Medulla oblongata (tissue), 1 donor: ENCODE results near the gene IQSEC3.
A peak's percentile ranks its signal among the peaks of the same experiment; 100 is the strongest.
"Not testable (repeated sequence)": the region's sequence is repeated elsewhere in the genome, so short reads cannot be mapped to it uniquely, and the experiment has no call there.

ENCODE experiments used
- DNase-seq: peaks from one replicate; pipeline ENCODE4 v3.0.0-alpha.2; 2015; ENCODE audit errors: extremely low spot score

IQSEC3 gene

DNA sequence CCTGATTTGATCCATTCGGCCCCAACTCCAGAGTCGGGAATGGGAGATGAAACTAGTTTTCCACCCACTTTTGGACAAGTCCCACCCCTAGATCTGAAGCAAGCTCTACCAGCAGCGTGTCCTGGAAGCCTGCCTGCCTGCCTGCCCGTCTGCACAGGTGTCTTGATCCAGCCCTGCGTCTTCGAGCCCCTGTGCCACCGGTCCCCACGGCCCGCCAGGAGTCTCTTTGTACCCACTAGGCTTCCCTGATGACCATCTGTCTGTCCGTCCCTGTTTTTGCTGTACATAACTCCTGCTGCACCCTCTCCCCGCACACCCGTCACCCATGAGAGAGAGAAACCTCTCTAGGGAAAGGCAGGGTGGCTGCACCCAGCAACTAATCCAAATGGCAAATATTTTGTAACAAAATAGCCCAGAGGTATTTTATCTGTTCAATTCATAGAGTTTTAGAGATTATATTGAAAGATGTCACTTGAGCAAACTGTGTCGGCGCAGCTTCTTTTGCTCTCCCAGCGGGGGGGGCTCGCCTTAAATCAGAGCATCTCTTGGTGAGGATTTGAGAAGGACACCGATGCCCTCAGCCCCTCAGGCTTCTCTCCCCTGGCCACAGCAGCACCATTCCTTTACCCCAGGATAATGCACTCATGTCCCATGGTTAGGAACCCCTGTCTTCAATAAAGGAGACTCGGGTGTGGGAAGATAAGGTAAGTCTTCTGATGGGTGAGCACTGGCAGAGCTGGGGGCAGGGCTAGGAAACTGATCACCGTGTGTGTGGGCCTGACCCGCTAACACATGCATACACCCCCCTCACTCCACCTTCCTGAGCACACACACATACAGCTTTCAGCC lies 111.6 kb downstream of the IQSEC3 start:
- no peak for DNase-seq

DNA sequence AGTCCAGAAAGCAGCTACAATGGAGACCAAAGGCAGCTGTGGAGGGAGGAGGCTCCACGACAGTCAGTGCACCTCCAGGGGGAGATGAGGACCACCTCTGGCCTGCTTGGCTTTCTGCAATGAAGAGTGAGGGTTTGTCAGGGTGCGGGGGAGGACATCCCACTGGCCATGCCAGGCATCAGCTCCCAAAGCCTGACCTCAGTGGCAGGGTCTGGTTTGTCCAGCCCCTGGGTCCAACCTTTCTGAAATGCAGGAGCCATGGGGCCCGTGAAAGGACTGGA lies 112.2 kb downstream of the IQSEC3 start:
- no peak for DNase-seq

DNA sequence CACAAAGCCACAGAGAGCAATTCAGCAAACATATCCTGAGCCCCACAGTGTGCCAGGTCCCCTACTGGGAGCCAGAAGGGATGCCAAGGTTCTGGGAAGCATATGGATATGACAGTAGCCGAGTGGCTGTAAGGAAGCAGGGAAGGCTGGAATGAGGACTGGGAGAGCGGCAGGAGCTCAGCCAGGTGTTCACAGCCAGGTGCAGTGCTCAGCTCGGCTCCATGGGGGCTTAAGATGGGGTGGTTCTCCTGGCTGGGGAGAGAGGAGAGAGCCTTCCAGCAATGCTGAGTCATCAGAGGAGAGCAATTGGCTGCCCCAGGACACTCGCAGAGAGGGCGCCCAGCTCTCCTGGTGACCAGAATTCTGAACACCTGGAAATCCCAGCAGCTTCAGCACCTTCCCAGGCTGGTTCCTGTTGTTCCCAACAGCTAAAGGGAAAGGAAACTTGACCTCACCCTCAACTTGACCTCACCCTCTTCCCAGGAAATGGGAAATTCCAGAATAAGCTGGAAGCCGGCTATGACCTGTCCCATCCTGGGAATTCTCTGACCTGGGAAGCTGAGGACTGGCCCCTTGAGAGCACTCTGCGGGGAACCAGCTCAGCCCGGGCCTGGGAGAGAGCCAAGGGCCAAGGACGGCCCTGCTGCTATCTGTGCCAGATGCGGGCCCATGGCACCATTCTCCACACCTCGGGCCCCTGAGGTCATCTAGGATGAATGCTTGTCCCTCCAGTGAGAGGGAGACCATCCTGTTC lies 112.7 kb downstream of the IQSEC3 start:
- DNase-seq, result no peak

DNA sequence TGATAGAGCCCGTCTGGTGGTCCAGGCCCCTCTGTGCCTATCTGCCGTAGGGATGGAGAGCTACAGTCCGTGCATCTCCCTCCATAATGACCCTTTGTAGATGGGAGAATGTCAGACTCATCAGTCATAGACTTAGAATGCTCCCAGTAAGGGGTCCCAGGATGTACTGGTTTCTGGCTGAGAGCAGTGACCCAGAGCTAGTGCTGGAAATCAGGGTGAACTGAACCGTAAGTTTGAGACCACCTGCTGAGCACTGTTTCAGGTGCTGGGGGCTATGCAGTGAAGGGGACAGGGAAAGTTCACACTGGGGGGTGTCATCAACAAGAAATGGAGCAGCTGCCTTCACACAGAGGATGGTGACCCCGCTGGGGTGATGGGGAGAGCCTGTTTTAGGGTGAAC lies 113.3 kb downstream of the IQSEC3 start:
- DNase-seq, result no peak

DNA sequence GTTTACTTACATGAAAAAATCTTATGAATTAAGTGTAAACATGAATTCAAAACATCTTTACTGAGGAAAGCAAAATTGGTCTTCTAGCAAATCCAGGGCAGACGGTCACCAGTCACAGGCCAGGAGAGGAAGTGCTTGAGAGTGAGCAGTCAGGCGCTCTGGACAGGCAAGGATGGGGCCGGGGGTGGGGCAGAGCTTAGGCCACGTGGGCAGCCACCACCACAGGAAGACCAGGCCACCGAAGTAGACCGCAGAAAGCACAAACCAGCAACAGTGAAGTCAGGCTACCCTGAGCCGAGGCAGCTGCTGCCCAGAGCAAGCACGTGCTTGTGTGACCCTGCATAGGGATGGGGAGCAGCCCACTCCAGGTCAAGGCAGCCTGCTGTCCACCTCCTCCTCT lies 113.9 kb downstream of the IQSEC3 start:
- DNase-seq, result peak; percentile 78

DNA sequence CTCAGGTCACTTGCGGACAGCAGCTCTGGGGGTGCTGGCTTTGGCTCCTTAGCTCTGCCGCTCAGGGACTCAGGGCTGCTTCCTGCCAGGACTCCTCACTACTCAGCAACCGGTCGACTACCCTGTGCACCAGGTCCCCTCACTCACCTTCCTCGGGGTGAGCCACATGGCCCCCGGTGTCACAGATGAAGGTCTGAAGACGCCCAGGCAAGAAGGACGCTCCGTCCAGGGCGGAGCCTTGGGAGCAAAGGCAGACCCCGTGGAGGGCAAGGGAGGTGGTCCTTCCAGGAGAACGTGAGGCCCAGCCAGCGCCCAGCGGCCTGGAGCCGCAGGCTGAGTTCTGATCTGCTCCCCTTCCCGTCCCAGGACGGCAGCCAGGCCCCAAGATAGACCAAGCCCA lies 115.4 kb downstream of the IQSEC3 start:
- no peak for DNase-seq

DNA sequence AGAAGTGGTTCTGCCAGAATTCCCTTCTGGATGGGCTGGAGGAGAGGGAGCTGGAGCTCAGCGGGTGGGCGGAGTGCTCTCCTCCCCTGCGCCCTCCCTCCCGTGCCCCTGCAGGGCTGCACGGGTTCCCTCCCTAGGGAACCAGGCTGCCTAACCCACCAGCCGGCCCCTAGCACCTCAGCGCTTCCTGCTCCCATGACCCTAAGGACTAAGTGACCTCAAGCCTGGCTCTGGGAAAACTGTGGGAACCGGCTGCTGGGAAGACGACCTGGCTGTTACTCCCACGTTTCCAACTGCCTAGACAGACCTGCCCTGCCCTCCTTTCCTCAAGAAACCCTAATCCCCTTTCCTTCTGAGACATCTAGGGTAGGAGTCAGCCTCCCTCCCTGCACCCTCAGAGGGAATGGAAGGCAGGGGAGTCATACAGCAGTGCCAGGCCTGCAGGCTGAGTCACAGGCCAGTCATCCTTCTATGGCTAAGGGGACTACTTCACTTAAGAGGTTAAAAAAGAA lies 115.9 kb downstream of the IQSEC3 start:
- no peak for DNase-seq

DNA sequence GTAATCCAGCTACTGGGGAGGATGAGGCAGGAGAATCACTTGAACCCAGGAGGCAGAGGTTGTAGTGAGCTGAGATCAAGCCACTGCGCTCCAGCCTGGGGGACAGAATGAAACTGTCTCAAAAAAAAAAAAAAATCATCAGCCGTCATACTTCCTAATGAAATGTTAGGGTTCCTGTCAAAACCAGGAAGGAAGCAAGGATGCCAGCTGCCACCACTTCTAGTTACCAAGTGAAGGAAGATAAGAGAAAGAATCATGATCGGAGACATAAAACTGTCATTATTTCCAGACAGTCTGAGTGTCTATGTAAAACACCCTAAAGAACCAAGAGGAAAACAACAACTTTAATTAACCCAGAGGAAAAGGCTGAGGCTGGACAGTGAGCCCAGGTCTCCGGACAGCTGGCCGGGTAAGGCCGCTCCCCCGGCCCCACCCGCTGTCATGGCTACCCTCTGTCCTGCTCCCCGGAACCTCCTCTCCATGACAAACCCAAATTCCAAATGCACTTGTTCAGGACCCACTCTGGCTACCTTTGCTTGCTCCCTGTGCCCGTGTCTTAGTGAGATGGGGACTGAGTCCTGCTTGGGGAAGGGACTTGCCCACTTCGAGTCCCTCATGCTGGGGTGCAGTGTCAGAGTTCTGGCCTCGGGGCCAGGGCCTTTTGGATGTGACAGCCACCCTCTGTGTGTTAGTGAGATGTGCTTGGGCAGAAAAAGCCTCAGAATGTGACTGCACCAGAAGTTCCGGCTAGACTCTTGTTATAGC lies 118.4 kb downstream of the IQSEC3 start:
- no peak for DNase-seq

DNA sequence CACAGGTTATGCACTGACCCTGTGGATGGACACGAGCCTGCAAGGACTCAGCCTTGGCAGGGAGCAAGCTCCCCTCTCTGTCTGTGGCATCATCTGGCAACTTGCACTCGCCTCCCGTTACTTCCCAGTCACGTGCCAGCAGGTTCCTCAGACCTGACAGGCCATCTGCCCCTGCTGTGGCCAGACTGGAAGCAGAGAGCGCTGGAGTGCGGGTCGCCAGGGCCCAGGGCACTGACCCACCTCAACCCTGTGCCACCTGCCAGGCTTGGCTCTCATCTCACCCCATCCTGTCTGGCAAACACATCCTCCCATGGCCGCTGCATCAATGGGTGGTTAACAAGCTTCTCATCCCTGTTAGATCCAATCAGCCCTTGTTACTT lies 119.0 kb downstream of the IQSEC3 start:
- no peak for DNase-seq

DNA sequence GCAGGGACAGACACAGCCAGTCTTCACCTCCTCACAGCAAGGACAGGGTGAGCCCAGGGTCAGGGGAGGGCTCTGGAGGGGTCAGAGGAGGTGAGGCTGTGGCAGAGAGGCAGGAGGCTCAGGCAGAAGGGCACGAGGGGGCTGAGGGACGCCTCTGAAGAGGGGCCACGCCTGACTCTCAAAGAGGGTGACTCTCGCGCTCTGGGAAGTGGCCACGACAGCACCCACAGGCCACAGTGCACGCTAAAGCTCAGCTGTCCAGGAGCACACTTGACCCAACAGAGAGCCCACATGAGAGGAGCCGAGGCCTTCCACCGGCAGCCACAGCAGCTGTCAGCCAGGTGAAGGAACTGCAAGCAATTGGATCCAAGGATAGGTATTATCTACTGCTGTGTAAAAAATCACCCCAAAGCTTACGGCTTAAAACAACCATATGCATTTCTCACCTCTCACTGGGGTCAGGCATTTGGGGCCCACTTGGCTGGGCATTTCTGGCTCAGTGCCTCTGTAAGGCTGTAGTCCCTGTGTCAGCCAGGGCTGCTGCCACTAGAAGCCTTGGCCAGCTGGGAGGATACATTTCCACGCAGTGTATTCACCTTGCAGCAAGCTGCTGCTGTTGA lies 119.5 kb downstream of the IQSEC3 start:
- no peak for DNase-seq

DNA sequence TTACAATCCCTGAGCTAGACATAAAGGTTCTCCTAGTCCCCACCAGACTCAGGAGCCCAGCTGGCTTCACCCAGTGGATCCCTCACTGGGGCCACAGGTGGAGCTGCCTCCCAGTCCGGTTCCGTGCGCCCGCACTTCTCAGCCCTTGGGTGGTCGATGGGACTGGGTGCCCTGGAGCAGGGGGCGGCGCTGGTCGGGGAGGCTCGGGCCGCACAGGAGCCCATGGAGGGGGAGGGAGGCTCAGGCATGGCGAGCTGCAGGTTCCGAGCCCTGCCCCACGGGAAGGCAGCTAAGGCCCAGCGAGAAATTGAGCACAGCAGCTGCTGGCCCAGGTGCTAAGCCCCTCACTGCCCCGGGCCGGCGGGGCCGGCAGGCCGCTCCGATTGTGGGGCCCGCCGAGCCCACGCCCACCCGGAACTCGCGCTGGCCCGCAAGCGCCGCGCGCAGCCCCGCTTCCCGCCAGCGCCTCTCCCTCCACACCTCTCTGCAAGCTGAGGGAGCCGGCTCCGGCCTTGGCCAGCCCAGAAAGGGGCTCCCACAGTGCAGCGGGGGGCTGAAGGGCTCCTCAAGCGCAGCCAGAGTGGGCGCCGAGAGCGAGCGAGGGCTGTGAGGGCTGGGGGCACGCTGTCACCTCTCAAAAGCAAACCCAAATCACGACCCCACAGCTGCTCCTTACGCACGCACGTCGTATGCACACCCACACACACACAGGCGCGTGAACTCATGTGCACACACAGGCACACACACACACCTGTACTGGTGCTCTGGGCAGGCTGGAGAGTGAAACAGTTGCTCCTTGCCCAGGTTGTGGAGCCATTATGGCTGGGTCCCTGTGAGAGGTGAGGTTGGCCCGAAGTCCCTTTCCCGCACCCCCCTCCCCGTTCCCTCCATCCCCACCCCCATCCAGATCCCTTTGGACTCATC lies 121.7 kb downstream of the IQSEC3 start:
- not testable (repeated sequence) for DNase-seq

DNA sequence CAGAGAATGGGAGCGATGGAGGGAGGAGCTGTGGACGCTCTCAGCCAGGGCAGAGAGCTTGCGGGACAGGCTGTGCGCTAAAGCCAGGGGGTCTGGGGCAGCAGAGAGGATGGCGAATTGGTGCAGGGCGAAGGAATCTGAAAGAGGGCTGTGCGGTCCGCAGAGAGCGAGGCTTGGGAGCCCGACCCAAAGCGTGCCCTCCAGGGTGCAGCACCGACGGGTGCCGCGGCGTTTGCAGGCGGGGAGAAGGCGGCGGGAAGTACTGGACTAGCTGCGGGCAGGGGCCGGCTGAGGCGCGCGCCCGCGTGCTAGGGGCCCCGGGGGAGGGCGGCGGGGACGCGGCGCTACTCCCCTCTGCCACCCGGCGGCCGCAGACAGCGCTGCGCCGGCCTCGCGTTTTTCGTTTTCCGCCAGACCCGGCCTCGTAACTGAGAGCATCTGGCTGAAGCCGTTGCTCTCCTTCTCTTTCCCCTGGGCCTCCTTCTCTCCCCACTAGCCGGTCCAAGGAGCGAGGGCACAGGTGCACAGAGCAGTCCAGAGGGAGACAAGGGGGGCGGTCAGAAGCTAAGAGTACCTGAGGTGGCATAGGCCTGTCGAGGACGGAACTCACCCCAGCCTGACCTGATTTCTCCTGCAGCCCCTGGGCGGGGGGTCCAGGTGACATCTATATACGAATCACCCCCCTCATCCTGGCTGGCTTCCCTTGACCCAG lies 122.5 kb downstream of the IQSEC3 start:
- DNase-seq, result peak; percentile 64

DNA sequence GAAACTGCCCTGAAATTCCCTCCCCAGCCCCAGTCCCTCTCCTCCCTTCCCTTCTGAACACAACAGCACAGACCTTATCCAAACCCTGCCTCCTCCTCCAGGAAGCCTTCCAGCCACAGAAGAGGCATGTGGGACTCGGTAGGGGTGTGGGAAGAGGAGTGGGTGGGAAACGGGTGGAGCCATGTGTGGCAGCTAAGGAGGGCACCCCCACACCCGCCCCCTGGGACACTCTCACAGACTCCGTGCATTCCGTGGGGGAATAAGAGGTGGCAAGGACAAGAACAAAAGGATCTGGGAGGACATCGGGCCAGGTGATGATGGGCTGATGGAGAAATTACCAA lies 123.0 kb downstream of the IQSEC3 start:
- no peak for DNase-seq

DNA sequence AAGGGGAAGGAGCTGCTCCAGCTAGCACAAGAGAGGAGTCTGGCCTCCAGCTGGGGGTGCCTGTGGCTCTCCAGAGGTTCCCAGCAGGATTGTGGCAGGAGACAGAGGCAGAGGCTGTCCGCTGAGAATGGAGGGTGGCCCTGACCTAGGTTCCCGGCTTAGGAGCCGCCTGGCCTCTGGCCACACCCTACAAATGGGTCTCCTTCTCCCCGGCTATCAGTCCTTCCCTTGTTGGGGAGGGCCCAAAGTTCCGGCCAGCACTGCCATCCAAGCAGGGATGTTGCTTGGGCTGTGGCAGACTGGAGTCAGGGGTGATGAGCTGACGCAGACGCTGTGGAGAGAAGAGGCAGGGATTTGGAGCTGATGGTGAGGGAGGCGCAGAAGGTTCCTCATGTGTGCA lies 124.3 kb downstream of the IQSEC3 start:
- DNase-seq, result no peak

DNA sequence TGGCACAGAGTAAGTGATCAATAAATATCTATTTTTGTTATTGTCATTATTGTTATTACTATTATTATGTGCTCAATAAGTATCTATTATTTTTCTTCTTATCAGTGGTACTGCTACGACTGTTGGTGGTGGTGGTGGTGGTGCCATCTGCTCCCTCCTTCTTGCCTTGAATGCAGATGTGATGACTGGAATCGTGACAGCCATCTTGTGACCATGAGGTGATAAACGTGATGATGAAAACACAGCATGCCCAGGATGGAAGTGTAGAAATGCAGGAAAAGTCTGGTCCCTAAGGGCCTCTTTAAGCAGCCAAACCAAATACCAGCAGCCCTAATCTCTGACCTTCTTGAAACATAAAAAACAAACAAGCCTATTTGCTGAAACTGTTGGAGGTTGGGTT lies 125.0 kb downstream of the IQSEC3 start:
- DNase-seq, result no peak

DNA sequence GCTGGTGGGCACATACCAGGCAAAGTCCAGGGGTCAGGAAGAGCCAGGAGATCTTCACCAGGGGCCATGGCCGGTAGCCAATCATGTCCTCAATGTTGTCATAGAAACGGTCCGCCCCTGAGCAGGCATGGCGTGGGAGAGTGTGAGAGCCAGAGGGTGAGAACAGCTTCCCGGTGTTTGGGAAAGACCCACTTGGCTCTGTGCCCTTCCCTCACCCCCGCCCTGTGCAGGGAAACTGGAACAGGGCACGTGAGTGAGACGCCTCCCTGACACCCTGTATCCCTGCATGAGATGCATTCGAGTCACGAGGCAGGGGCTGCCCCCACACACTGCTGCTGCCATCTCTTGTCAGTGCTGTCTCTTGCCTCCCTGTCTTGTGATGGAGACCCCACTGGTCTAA lies 126.7 kb downstream of the IQSEC3 start:
- DNase-seq, result no peak

DNA sequence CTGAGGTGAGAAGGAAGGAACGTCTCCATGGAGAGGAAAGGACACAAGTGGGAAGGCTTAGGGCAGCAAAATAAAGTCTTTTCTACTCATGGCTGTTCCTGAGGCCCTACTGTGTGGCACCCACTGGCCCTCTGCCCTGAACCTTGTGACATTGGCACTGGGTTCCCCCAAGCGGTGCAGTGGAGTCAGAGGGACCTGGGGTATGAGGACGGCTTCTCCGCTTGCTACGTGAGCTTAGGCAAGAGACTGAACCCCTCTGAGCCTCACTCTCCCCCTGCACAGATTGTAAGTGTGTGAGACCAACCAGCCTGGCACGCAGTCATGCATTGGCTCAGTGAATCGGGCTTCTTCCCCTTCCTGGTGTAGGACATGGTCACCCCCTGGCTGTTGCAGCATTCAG lies 127.7 kb downstream of the IQSEC3 start:
- no peak for DNase-seq

DNA sequence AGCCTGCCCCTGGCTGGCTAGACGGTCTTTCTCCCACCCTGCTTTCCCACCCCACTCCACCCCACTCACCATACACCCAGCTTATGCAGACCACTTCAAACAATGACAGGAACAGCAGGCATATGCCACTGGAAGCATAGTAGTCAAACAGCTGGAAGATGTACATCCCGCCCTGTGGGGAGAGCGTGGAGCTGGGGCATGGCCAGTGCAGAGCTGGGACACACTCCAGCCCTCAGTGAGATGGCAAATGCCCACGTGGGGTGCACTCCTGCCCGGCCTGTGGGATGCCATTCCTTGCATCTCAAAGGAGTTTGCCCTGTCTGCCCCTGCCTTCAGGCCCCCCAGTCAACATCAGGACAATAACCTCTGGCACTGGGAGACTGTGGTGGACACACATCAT lies 128.6 kb downstream of the IQSEC3 start:
- no peak for DNase-seq

DNA sequence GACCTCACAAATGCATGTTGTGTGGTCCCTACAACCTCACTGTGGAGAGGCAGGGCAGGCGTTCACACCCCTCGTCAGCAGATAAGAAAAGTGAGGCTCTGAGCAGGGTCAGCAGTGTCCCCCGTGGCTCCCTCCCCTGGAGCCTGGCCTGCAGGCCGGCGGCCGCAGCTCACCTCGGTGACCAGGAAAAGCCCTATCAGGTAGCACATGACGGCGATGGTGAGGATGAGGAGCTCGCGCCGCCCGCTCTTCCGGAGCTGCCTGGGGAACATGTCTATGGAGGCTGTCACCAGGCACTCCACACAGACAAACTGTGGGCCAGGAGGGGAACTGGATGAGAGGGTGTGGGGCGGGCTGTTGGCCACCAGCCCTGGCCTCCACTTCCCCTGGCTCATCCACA lies 129.4 kb downstream of the IQSEC3 start:
- no peak for DNase-seq

DNA sequence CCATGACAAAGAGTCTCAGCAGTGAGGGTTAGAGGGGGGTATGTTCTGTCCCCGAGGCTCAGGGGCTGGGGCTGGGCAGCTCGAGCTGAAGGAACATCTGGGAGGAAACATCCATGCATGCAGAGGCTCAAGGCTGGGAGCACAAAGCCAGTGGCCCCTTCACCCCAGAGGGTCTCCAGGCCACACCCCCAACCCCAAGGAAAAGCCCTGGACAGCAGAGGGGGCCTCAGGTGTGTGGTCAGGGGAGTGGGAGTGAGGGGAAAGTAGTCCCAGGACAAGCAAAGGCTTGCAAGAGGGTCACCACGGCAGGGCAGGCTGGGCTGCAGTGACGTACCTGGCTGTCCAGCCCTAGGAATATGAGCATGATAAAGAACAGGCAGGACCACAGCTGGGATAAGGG lies 129.9 kb downstream of the IQSEC3 start:
- no peak for DNase-seq

DNA sequence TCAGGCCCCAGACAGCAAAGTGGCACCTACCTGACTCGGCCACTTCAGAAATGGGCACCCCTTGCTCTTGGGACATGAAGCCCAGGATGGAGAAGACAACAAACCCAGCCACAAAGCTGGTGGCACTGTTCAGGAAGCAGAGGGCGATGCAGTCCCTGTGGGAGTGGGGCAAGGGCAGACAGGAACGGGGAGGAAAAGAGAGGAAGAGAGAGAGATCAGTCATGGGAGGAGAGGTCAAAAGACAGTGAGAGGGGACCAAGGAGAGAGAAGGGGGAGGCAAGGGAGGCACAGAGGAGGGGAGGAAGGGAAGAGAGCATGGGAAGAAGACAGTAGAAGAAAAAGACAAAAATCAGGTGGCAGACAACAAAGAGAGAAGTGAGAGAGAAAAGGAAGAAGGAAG lies 130.8 kb downstream of the IQSEC3 start:
- no peak for DNase-seq
